ENCODE measurements around the gene CCDC51.

GRCh38 chr3:48428572-48429316 is 11.2 kb downstream of the CCDC51 start:
- TF ChIP-seq CTCF (IDR thresholded peaks at IDR 0.05; ENCODE audit: insufficient read depth, low read length, poor library complexity, severe bottlenecking) (no peak), EZH2phosphoT487 (conservative IDR thresholded peaks at IDR 0.05; ENCODE audit: low read length) (peak; percentile 99)

All from SU-DHL-6 (cell line).